Fibroblast of skin of abdomen (primary cell): ENCODE measurements around the gene MRGPRD.

Experiments
- DNase-seq: peaks from one replicate; pipeline ENCODE4 v3.0.0-alpha.2; 2013

Gene MRGPRD

DNA sequence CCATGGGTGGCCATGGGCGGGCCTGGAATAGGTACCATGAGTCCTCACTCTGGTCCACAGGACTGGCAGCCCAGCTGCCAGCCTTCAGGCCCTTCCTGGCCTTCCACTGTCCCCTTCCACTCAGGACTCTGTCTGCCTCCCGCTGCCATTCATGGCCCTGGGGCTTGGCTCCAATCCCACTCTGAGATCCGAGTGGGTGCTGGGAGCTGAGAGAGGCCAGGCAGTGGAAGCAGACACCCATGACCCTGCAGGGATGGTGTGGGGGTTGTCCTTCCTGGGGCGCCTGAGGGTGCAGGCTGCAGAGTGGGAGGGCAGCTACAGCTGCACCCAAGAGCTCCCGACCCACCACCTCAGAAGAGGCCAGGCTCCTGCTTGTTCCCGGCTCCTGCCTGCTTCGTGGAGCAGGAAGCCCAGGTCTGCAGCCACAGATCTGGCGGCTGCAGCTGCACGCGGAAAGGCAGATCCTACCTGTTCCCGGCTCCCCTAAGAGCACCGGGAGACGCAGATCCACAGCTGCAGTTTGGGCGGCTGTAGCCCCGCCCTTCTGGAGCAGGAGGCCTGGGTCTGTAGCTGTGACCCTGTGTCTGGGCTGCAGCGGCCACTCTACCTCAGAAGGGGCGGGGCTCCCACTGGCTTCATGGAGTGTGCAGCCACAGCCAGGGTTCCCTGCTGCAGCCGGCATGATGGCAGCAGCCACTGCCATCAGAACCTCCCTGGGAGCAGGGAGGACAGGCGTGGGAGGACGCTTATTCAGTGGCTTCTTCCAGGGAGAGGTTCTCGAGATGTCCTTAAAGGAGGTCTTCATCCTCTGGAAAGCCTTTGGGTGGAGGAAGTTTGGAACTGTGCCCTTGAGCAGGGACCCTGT lies 49.6 kb downstream of the MRGPRD start:
- no peak for DNase-seq
